ENCODE measurements around the gene IL4I1. TPM values are rescaled to one million over a fixed set of nuclear protein-coding genes. Genes with fewer than 3 reads are reported as not detected.

IL4I1 gene
- total RNA-seq, 1 experiment from 2014 or later: 0.61 TPM

- H3K27ac ChIP-seq (ENCODE audit: insufficient read length, low read depth, low read length): no peak overlapping the region
- H3K14ac ChIP-seq (ENCODE audit: insufficient read depth, low read length): no peak overlapping the region
- Mint-ChIP-seq H3K27me3 (ENCODE audit: low read depth) (peaks cover 16% of the 10 kb centered on the region), H3K36me3 (ENCODE audit: insufficient read depth in 1 of 3, low read depth in 3 of 3) (peaks cover 37 to 51% (median 45%) of the 10 kb centered on the region in 3 experiments), H3K4me1 (peaks cover 3 to 14% of the 10 kb centered on the region in 2 experiments; a peak in 3 of 4 replicates), H3K27ac (no peak overlapping the region), H3K9me3 (peaks cover 0 to 11% of the 10 kb centered on the region in 2 experiments; a peak in 1 of 5 replicates), H3K4me3 (no peak overlapping the region)
- no peak overlapping the region for H2BK120ac ChIP-seq (ENCODE audit: low read depth, low read length, poor library complexity, severe bottlenecking)
- H3K27me3 ChIP-seq (ENCODE audit: insufficient read depth, low read length): no peaks in the 10 kb centered on the region; the same call in 1 of the 2 replicates
- H3K23ac ChIP-seq (ENCODE audit: insufficient read length, low read depth, low read length): no peak overlapping the region
- H2AFZ ChIP-seq (ENCODE audit: low read length): no peak overlapping the region
- no peak for TF ChIP-seq CTCF (conservative IDR thresholded peaks at IDR 0.05)
- no peak overlapping the region for H4K8ac ChIP-seq (replicated peaks; ENCODE audit: insufficient read length, low read depth, low read length)
- no peak overlapping the region for H4K91ac ChIP-seq (ENCODE audit: insufficient read length, low read depth, low read length)
- no peaks in the 10 kb centered on the region for H3K9me3 ChIP-seq (ENCODE audit: control insufficient read depth, low read depth, low read length)
- H3K9ac ChIP-seq (ENCODE audit: extremely low read depth, insufficient read length, low read length): no peak overlapping the region
- no peak overlapping the region for H2BK20ac ChIP-seq (ENCODE audit: low read depth, low read length, poor library complexity, severe bottlenecking)
- H2BK5ac ChIP-seq (ENCODE audit: insufficient read length, low read length): no peak overlapping the region
- no peaks in the 10 kb centered on the region for H3K4me1 ChIP-seq (ENCODE audit: insufficient read depth, low read length)
- H4K5ac ChIP-seq (ENCODE audit: insufficient read length, low read depth, low read length): no peak overlapping the region
- H3K79me1 ChIP-seq (ENCODE audit: insufficient read depth, low read depth, low read length, poor library complexity, severe bottlenecking): no peaks in the 10 kb centered on the region
- DNase-seq: no peak
- no peaks in the 10 kb centered on the region for H4K20me1 ChIP-seq (ENCODE audit: control insufficient read depth, insufficient read depth, insufficient read length)
- no peak overlapping the region for H3K18ac ChIP-seq (ENCODE audit: insufficient read length, low read depth, low read length)
- no peak overlapping the region for H3T11ph ChIP-seq (ENCODE audit: low read length)
- H3K23me2 ChIP-seq (ENCODE audit: insufficient read length, low read depth, low read length, poor library complexity, severe bottlenecking): peaks cover 3% of the 10 kb centered on the region
- no CpG with 5 or more reads among the region's 23 CpGs for WGBS (ENCODE audit: extremely low coverage, insufficient read length, low lambda C conversion rate)
- H3K56ac ChIP-seq (ENCODE audit: insufficient read length, low read depth, low read length): no peak overlapping the region
- H3K4me2 ChIP-seq (ENCODE audit: insufficient read depth, insufficient read length, low read length): no peak overlapping the region
- no peak overlapping the region for H2BK15ac ChIP-seq (ENCODE audit: low read depth, low read length)
- no peak overlapping the region for H3K4ac ChIP-seq (ENCODE audit: low read depth, low read length)
- H2AK5ac ChIP-seq (ENCODE audit: insufficient read length, low read length): no peak overlapping the region
- H2BK12ac ChIP-seq (ENCODE audit: insufficient read length, low read depth, low read length): no peak overlapping the region
- H3K79me2 ChIP-seq (ENCODE audit: insufficient read depth, low read length): no peaks in the 10 kb centered on the region
These were observed 9.5 kb downstream of the IL4I1 start for GRCh38 chr19:49887037-49887664.

Data from H9 (cell line).